SK-N-SH treated with all-trans-retinoic acid at 6 μM for 48 hours (cell line): ENCODE measurements around the gene MAPK4.
"Not testable (repeated sequence)": the region's sequence is repeated elsewhere in the genome, so short reads cannot be mapped to it uniquely, and the experiment has no call there.

Experiments
- ATAC-seq: fragments of 200-7000 bp; cut with Tn5 transposase; 3 replicates; pipeline ENCODE4 v1.9.1; 2020; ENCODE audit warnings: mild to moderate bottlenecking, moderate library complexity
- CREB5 ChIP-seq: fragments of 250-450 bp; sonication (Bioruptor Pico); IDR thresholded peaks from 2 replicates; pipeline ENCODE4 v1.5.1; 2020; ENCODE audit warnings: low read depth, mild to moderate bottlenecking, moderate library complexity
- CSDC2 ChIP-seq: fragments of 250-450 bp; sonication (Bioruptor Pico); IDR thresholded peaks from 2 replicates; pipeline ENCODE4 v1.5.0; 2020; ENCODE audit warnings: mild to moderate bottlenecking, moderate library complexity
- GLIS3 ChIP-seq: fragments of 250-450 bp; sonication (Bioruptor Pico); IDR thresholded peaks from 2 replicates; pipeline ENCODE4 v1.5.0; 2020; ENCODE audit warnings: mild to moderate bottlenecking, moderate library complexity
- ISL1 ChIP-seq: fragments of 250-450 bp; sonication (Bioruptor Pico); IDR thresholded peaks from 2 replicates; pipeline ENCODE4 v2.1.2; 2022; ENCODE audit warnings: mild to moderate bottlenecking, moderate library complexity
- POU6F1 ChIP-seq: fragments of 250-450 bp; sonication (Bioruptor Pico); IDR thresholded peaks from 2 replicates; pipeline ENCODE4 v1.8.0; 2021; ENCODE audit warnings: low read depth, mild to moderate bottlenecking, moderate library complexity, borderline replicate concordance
- RARB ChIP-seq: fragments of 250-450 bp; sonication (Bioruptor Pico); IDR thresholded peaks from 2 replicates; pipeline ENCODE4 v1.8.0; 2021; ENCODE audit warnings: mild to moderate bottlenecking, moderate library complexity
- TCF4 ChIP-seq: fragments of 250-450 bp; sonication (Bioruptor Pico); IDR thresholded peaks from 2 replicates; pipeline ENCODE4 v1.8.0; 2021; ENCODE audit warnings: mild to moderate bottlenecking, moderate library complexity, borderline replicate concordance
- TOX ChIP-seq: fragments of 250-450 bp; sonication (Bioruptor Pico); IDR thresholded peaks from 2 replicates; pipeline ENCODE4 v1.8.0; 2021; ENCODE audit warnings: mild to moderate bottlenecking, moderate library complexity, borderline replicate concordance
- TSHZ2 ChIP-seq: fragments of 250-450 bp; sonication (Bioruptor Pico); IDR thresholded peaks from 2 replicates; pipeline ENCODE4 v1.5.0; 2020; ENCODE audit warnings: mild to moderate bottlenecking, moderate library complexity
- ZC3H10 ChIP-seq: fragments of 250-450 bp; sonication (Bioruptor Pico); IDR thresholded peaks from 2 replicates; pipeline ENCODE4 v1.5.1; 2021; ENCODE audit warnings: mild to moderate bottlenecking, moderate library complexity

Gene MAPK4

GRCh38 chr18:50775726-50776125, 215.8 kb downstream of the MAPK4 start:
- ATAC-seq, result no peak
- TF ChIP-seq TSHZ2 (CRISPR knock-in tag) (no peak), RARB (no peak), TOX (CRISPR knock-in tag) (no peak), ISL1 (CRISPR knock-in tag) (no peak), POU6F1 (CRISPR knock-in tag) (no peak)

GRCh38 chr18:50776383-50776782, 216.5 kb downstream of the MAPK4 start:
- no peak for ATAC-seq
- TF ChIP-seq TCF4 (CRISPR knock-in tag) (no peak), ISL1 (CRISPR knock-in tag) (no peak), GLIS3 (CRISPR knock-in tag) (no peak), ZC3H10 (no peak), CSDC2 (CRISPR knock-in tag) (no peak), CREB5 (no peak)

GRCh38 chr18:50779021-50779420, 219.1 kb downstream of the MAPK4 start:
- ATAC-seq, result not testable (repeated sequence)
